ENCODE results near the gene ZC3H18. TPM values are rescaled to one million over a fixed set of nuclear protein-coding genes. Genes with fewer than 3 reads are reported as not detected.

ZC3H18 gene
- total RNA-seq, 1 donor from 2014 or later = 14.6 TPM

- no peaks in the 10 kb centered on the region for H3K9me3 ChIP-seq (ENCODE audit: control insufficient read depth in 3 of 3, low read length in 3 of 3)
- H3K9ac ChIP-seq (ENCODE audit: low read depth in 1 of 3, low read length in 3 of 3) = no peak overlapping the region
- H3K27me3 ChIP-seq (ENCODE audit: control insufficient read depth in 3 of 3, insufficient read depth in 3 of 3, low read length in 3 of 3) = peaks cover 33 to 51% (median 41%) of the 10 kb centered on the region in 3 donors
- H3K36me3 ChIP-seq (ENCODE audit: control insufficient read depth in 3 of 3, insufficient read depth in 3 of 3, low read length in 3 of 3) = peaks cover 0 to 13% (median 12%) of the 10 kb centered on the region in 3 donors
- peaks cover 3 to 13% (median 5%) of the 10 kb centered on the region in 3 donors for H3K4me1 ChIP-seq (ENCODE audit: control insufficient read depth in 3 of 3, insufficient read depth in 3 of 3, low read length in 3 of 3)
- no peak overlapping the region for H3K4me3 ChIP-seq (ENCODE audit: low read length in 3 of 3)
- H3K27ac ChIP-seq (ENCODE audit: low read depth, low read length) = no peak overlapping the region
Observed at GRCh38 chr16:88636488-88637265, 66.5 kb downstream of the ZC3H18 start.

GRCh38 chr16:88638323-88639230 is 68.4 kb downstream of the ZC3H18 start, which contains the start of gene IL17C:
IL17C (plus strand) TSS chr16:88638572; CDS start chr16:88638642, 70 bp downstream.
- Histone ChIP-seq H3K9me3 (ENCODE audit: control insufficient read depth in 3 of 3, low read length in 3 of 3) (no peaks in the 10 kb centered on the region), H3K4me3 (ENCODE audit: low read length in 3 of 3) (no peak within 1 kb of the TSS), H3K27ac (ENCODE audit: low read depth, low read length) (no peak within 1 kb of the TSS), H3K9ac (ENCODE audit: low read depth in 1 of 3, low read length in 3 of 3) (no peak within 1 kb of the TSS), H3K27me3 (ENCODE audit: control insufficient read depth in 3 of 3, insufficient read depth in 3 of 3, low read length in 3 of 3) (peaks cover 33 to 50% (median 41%) of the 10 kb centered on the region in 3 donors), H3K36me3 (ENCODE audit: control insufficient read depth in 3 of 3, insufficient read depth in 3 of 3, low read length in 3 of 3) (no peaks in the 10 kb centered on the region), H3K4me1 (ENCODE audit: control insufficient read depth in 3 of 3, insufficient read depth in 3 of 3, low read length in 3 of 3) (peaks cover 3 to 13% (median 5%) of the 10 kb centered on the region in 3 donors)

- Histone ChIP-seq H3K27me3 (ENCODE audit: control insufficient read depth in 3 of 3, insufficient read depth in 3 of 3, low read length in 3 of 3) (peaks cover 33 to 49% (median 41%) of the 10 kb centered on the region in 3 donors), H3K9me3 (ENCODE audit: control insufficient read depth in 3 of 3, low read length in 3 of 3) (no peaks in the 10 kb centered on the region), H3K36me3 (ENCODE audit: control insufficient read depth in 3 of 3, insufficient read depth in 3 of 3, low read length in 3 of 3) (no peaks in the 10 kb centered on the region)
Observed at GRCh38 chr16:88639231-88640038, 69.2 kb downstream of the ZC3H18 start.

GRCh38 chr16:88640039-88640495 is 69.9 kb downstream of the ZC3H18 start:
- Histone ChIP-seq H3K9ac (ENCODE audit: low read depth in 1 of 3, low read length in 3 of 3) (no peak overlapping the region), H3K27me3 (ENCODE audit: control insufficient read depth in 3 of 3, insufficient read depth in 3 of 3, low read length in 3 of 3) (peaks cover 33 to 46% (median 41%) of the 10 kb centered on the region in 3 donors), H3K9me3 (ENCODE audit: control insufficient read depth in 3 of 3, low read length in 3 of 3) (no peaks in the 10 kb centered on the region), H3K36me3 (ENCODE audit: control insufficient read depth in 3 of 3, insufficient read depth in 3 of 3, low read length in 3 of 3) (no peaks in the 10 kb centered on the region), H3K27ac (ENCODE audit: low read depth, low read length) (no peak overlapping the region), H3K4me1 (ENCODE audit: control insufficient read depth in 3 of 3, insufficient read depth in 3 of 3, low read length in 3 of 3) (peaks cover 3 to 13% (median 5%) of the 10 kb centered on the region in 3 donors), H3K4me3 (ENCODE audit: low read length in 3 of 3) (no peak overlapping the region)

More at GRCh38 chr16:88639231-88640038, 69.2 kb downstream of the ZC3H18 start:
- Histone ChIP-seq H3K4me3 (ENCODE audit: low read length in 3 of 3) (no peak overlapping the region), H3K4me1 (ENCODE audit: control insufficient read depth in 3 of 3, insufficient read depth in 3 of 3, low read length in 3 of 3) (peaks cover 3 to 13% (median 5%) of the 10 kb centered on the region in 3 donors), H3K27ac (ENCODE audit: low read depth, low read length) (no peak overlapping the region), H3K9ac (ENCODE audit: low read depth in 1 of 3, low read length in 3 of 3) (no peak overlapping the region)

- H3K9me3 ChIP-seq (ENCODE audit: control insufficient read depth in 3 of 3, low read length in 3 of 3) = no peaks in the 10 kb centered on the region
- peaks cover 33 to 41% (median 41%) of the 10 kb centered on the region in 3 donors for H3K27me3 ChIP-seq (ENCODE audit: control insufficient read depth in 3 of 3, insufficient read depth in 3 of 3, low read length in 3 of 3)
Observed at GRCh38 chr16:88640498-88641247, 70.5 kb downstream of the ZC3H18 start.

GRCh38 chr16:88642881-88643643 is 72.9 kb downstream of the ZC3H18 start:
- Histone ChIP-seq H3K9ac (ENCODE audit: low read depth in 1 of 3, low read length in 3 of 3) (no peak overlapping the region), H3K27me3 (ENCODE audit: control insufficient read depth in 3 of 3, insufficient read depth in 3 of 3, low read length in 3 of 3) (peaks cover 28 to 31% (median 29%) of the 10 kb centered on the region in 3 donors), H3K36me3 (ENCODE audit: control insufficient read depth in 3 of 3, insufficient read depth in 3 of 3, low read length in 3 of 3) (no peaks in the 10 kb centered on the region), H3K4me1 (ENCODE audit: control insufficient read depth in 3 of 3, insufficient read depth in 3 of 3, low read length in 3 of 3) (peaks cover 3 to 13% (median 5%) of the 10 kb centered on the region in 3 donors), H3K27ac (ENCODE audit: low read depth, low read length) (no peak overlapping the region), H3K9me3 (ENCODE audit: control insufficient read depth in 3 of 3, low read length in 3 of 3) (no peaks in the 10 kb centered on the region), H3K4me3 (ENCODE audit: low read length in 3 of 3) (no peak overlapping the region)

More at GRCh38 chr16:88640498-88641247, 70.5 kb downstream of the ZC3H18 start:
- Histone ChIP-seq H3K27ac (ENCODE audit: low read depth, low read length) (no peak overlapping the region), H3K4me3 (ENCODE audit: low read length in 3 of 3) (no peak overlapping the region), H3K36me3 (ENCODE audit: control insufficient read depth in 3 of 3, insufficient read depth in 3 of 3, low read length in 3 of 3) (no peaks in the 10 kb centered on the region), H3K4me1 (ENCODE audit: control insufficient read depth in 3 of 3, insufficient read depth in 3 of 3, low read length in 3 of 3) (peaks cover 3 to 13% (median 5%) of the 10 kb centered on the region in 3 donors), H3K9ac (ENCODE audit: low read depth in 1 of 3, low read length in 3 of 3) (no peak overlapping the region)

- Histone ChIP-seq H3K9me3 (ENCODE audit: control insufficient read depth in 3 of 3, low read length in 3 of 3) (no peaks in the 10 kb centered on the region), H3K36me3 (ENCODE audit: control insufficient read depth in 3 of 3, insufficient read depth in 3 of 3, low read length in 3 of 3) (no peaks in the 10 kb centered on the region)
Observed at GRCh38 chr16:88643644-88643932, 73.4 kb downstream of the ZC3H18 start.

GRCh38 chr16:88645455-88645854 is 75.3 kb downstream of the ZC3H18 start:
- no peak overlapping the region for H3K27ac ChIP-seq (ENCODE audit: low read depth, low read length)
- peaks cover 0 to 7% (median 0%) of the 10 kb centered on the region in 3 donors for H3K4me1 ChIP-seq (ENCODE audit: control insufficient read depth in 3 of 3, insufficient read depth in 3 of 3, low read length in 3 of 3)
- peaks cover 4 to 7% (median 5%) of the 10 kb centered on the region in 3 donors for H3K27me3 ChIP-seq (ENCODE audit: control insufficient read depth in 3 of 3, insufficient read depth in 3 of 3, low read length in 3 of 3)
- no peak overlapping the region for H3K9ac ChIP-seq (ENCODE audit: low read depth in 1 of 3, low read length in 3 of 3)
- H3K4me3 ChIP-seq (ENCODE audit: low read length in 3 of 3) = no peak overlapping the region
- H3K36me3 ChIP-seq (ENCODE audit: control insufficient read depth in 3 of 3, insufficient read depth in 3 of 3, low read length in 3 of 3) = no peaks in the 10 kb centered on the region
- H3K9me3 ChIP-seq (ENCODE audit: control insufficient read depth in 3 of 3, low read length in 3 of 3) = no peaks in the 10 kb centered on the region

More at GRCh38 chr16:88643644-88643932, 73.4 kb downstream of the ZC3H18 start:
- no peak overlapping the region for H3K27ac ChIP-seq (ENCODE audit: low read depth, low read length)
- peaks cover 22 to 26% (median 24%) of the 10 kb centered on the region in 3 donors for H3K27me3 ChIP-seq (ENCODE audit: control insufficient read depth in 3 of 3, insufficient read depth in 3 of 3, low read length in 3 of 3)
- no peak overlapping the region for H3K9ac ChIP-seq (ENCODE audit: low read depth in 1 of 3, low read length in 3 of 3)
- peaks cover 3 to 13% (median 5%) of the 10 kb centered on the region in 3 donors for H3K4me1 ChIP-seq (ENCODE audit: control insufficient read depth in 3 of 3, insufficient read depth in 3 of 3, low read length in 3 of 3)
- no peak overlapping the region for H3K4me3 ChIP-seq (ENCODE audit: low read length in 3 of 3)

All from skeletal muscle tissue (tissue), 4 donors.